ENCODE data around the gene TTC34.
"Not testable (repeated sequence)": the region's sequence is repeated elsewhere in the genome, so short reads cannot be mapped to it uniquely, and the experiment has no call there.

DNA sequence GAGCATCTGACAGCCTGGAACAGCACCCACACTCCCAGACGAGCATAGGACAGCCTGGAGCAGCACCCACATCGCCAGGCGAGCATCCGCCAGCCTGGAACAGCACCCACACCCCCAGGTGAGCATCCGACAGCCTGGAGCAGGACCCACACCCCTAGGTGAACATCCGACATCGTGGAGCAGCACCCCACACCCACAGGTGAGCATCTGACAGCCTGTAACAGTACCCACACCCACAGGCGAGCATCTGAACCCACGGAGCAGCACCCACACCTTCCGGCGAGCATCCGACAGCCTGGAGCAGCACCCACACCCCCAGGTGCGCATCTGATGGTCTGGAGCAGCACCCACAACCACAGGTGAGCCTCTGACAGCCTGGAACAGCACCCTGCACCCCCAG lies 44.0 kb downstream of the TTC34 start:
- not testable (repeated sequence) for TF ChIP-seq CTCF, EP300 (IDR thresholded peaks at IDR 0.05)

All from sigmoid colon (tissue), 4 donors.